ENCODE results near the gene ANKS3.

ANKS3 gene

DNA sequence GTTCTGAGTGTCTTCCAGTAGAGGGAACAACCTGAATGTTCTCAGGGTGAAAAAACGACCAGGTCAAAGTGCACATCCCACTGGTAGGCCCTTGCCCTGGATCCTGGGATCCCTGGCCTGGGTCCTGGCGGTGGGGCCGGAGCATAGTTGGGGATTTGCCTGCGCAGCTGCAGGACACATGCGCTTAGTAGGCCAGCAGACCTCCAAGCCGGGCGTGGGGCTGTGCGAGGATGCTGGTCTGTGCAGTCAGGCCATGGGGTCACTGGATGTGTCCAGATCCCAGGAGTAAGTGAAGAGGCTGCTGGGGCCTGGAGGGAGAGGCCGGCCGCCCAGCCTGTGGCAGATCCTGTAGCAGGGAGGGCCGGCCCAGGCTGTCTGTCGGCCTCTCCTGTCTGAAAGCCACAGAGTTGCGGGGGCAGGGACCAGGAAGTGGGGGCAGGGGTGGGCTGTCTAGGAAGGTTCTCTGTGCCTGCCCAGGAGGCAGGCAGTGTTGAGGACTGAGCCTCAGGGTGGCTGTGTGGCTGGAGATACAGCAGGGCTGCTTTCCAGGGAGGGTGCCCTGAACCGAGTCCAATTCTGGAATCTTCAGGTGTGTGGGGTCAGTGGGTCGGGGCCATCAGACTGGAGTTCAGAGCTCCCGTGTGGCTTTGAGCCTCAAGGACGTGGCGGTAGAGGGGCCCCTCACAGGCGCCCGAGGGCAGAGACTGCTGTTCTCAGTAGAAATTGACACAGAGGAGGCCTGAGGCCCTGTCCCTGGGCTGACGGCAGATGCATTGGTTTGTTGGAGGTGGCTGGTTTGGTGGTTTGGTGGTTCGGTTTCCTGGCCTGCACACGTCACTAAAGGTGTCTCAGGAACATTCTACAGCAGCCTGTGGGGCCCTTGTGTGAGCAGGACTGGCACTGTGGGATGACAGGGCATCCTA lies 57.9 kb downstream of the ANKS3 start:
- no peak overlapping the region for H3K4me3 ChIP-seq (ENCODE audit: low read length)
- TF ChIP-seq, protein P1, sequence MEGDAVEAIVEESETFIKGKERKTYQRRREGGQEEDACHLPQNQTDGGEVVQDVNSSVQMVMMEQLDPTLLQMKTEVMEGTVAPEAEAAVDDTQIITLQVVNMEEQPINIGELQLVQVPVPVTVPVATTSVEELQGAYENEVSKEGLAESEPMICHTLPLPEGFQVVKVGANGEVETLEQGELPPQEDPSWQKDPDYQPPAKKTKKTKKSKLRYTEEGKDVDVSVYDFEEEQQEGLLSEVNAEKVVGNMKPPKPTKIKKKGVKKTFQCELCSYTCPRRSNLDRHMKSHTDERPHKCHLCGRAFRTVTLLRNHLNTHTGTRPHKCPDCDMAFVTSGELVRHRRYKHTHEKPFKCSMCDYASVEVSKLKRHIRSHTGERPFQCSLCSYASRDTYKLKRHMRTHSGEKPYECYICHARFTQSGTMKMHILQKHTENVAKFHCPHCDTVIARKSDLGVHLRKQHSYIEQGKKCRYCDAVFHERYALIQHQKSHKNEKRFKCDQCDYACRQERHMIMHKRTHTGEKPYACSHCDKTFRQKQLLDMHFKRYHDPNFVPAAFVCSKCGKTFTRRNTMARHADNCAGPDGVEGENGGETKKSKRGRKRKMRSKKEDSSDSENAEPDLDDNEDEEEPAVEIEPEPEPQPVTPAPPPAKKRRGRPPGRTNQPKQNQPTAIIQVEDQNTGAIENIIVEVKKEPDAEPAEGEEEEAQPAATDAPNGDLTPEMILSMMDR (conservative IDR thresholded peaks at IDR 0.05; ENCODE audit: low read length) = no peak
- DNase-seq (ENCODE audit: low read depth) = no peak

DNA sequence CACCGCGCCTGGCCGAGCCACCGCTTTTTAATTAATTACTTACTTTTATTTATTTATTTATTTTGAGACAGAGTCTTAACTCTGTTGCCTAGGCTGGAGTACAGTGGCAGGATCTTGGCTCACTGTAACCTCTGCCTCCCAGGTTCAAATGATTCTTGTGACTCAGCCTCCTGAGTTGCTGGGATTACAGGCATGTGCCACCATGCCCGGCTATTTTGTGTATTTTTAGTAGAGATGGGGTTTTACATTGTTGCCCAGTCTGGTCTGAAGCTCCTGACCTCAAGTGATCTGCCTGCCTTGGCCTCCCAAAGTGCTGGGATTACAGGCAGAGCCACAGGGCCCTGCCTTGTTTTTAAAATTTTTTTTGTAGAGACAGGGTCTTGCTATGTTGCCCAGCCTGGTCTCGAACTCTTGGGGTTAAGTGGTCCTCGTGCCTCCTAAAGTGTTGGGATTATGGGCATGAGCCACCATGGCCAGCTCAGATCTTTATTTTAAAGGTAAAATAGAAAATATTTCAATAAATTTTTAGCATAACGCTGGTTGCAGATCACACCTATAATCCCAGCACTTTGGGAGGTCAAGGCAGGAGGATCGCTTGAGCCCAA lies 59.0 kb downstream of the ANKS3 start:
- no peak for DNase-seq (ENCODE audit: low read depth)
- no peak overlapping the region for H3K4me3 ChIP-seq (ENCODE audit: low read length)
- TF ChIP-seq, protein P1 (conservative IDR thresholded peaks at IDR 0.05; ENCODE audit: low read length) = no peak

DNA sequence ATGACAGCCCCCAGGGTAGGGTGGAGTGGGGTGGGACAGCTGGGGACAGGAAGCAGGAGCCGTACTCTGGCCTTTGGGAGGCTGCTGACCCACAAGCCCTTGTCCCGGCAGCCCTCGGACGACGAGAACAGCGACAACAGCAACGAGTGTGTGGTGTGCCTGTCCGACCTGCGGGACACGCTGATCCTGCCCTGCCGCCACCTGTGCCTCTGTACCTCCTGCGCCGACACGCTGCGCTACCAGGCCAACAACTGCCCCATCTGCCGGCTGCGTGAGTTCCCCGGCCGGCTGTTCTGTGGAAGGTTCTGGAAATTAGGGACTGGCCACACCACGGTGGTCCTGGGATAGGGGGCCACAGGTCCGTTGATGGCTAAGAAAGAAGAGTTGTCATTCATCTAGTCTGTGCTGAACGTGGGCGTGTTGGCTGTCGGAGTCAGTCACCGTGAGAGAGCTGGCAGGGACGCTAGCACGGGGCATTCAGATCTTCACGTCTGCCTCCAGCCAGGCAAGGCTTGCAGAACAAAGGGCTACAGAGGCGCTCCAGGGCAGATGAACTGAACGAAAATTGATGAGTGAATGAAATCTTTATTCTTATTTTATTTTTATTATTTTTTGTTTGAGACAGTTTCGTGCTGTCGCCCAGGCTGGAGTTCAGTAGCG lies 60.6 kb downstream of the ANKS3 start:
- no peak for DNase-seq (ENCODE audit: low read depth)
- TF ChIP-seq, protein P1 (conservative IDR thresholded peaks at IDR 0.05; ENCODE audit: low read length) = no peak
- H3K4me3 ChIP-seq (ENCODE audit: low read length) = no peak overlapping the region

DNA sequence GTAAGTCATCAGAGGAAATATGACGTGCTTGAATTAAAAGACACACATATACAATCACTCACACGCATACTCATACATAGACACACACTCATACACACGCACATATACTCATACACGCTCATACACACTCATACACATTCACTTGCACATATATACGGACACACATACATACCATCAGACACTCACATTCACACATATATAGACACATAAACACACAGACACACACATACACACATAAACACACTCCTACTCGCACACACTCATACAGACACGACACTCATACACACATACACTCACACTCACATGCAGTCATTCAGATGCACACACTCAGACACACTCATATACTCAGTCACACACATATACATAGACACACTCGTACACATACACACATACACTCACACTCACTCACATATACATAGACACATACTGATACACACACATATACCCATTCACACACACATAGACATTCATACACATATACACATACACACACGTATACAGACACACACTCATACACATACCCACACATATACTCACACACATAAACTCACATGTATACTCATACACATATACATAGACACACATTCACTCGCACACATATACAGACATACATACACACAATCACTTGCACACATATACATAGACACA lies 65.6 kb downstream of the ANKS3 start:
- no peak for DNase-seq (ENCODE audit: low read depth)
- TF ChIP-seq, protein P1 (conservative IDR thresholded peaks at IDR 0.05; ENCODE audit: low read length) = no peak

DNA sequence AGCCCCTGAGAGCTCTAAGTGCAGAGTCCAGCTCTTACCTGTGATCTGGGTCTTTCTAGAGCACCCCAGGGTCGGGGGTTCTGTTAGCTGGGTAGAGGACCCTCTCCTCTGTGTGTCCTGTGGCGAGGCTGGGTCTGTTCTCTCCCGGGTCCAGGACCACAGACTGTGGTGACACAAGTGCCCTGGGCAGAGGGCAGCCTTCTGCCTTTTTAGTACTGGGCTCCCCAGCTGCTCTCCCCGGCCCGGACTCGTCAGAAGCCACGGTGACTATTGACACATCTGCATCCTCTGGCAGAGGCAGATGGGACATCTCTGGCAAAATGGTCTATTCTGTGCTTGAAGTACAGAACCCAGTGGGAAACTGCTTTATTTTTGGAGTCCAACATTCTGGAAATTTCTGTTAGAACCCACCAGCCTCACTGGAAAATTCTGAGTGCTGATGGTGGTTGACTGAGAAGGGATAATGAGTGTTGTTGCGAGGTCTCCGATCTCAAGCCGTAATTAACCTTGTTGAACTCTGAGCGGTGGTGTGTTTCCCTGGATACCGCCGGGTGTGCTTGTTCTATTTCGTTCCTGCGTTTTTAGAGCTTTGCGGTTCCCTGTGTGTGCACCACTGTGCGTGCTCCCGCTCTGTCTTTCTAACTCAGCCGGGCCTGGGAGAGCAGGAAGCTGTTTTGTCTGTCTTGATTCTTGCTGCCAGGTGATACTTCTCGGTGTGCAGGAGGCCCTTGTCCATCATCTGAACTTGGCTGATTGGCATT lies 66.7 kb downstream of the ANKS3 start:
- no peak for DNase-seq (ENCODE audit: low read depth)
- TF ChIP-seq, protein P1 (conservative IDR thresholded peaks at IDR 0.05; ENCODE audit: low read length) = no peak
- H3K4me3 ChIP-seq (ENCODE audit: low read length) = no peak overlapping the region

More for the DNA sequence above, 65.6 kb downstream of the ANKS3 start:
- H3K4me3 ChIP-seq (ENCODE audit: low read length) = no peak overlapping the region

DNA sequence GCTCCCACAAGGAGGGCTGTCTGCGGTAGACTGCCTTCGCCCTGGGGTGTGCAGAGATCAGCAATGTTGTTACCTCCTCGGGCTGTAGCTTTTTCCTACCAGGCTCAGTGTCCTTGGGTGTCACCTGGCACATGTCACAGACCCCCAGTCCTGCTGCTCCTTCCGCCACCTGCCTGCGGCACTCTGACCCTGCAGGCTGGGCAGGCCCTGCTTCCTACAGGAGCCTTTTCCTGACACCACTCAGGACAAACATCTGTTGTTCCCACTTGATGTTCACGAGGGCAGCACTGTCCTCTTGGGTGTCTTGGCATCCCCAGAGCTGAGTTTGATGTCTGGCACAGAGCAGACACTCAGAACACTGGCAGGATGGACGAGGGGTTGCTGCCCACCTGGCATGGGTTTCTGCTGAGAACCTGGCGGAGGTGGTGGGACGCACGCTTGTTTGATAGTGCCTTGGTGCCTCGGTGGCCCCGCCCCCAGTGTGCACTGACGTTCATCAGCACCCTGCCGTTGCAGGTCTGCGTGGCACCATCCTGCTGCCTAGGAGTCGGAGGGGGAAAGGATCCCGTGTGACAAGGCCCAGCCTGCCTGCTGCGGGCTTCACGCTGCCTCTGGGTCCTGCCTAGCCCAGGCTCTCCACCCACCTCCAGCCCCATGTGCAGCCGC lies 67.4 kb downstream of the ANKS3 start:
- no peak for DNase-seq (ENCODE audit: low read depth)
- H3K4me3 ChIP-seq (ENCODE audit: low read length) = no peak overlapping the region
- TF ChIP-seq, protein P1 (conservative IDR thresholded peaks at IDR 0.05; ENCODE audit: low read length) = no peak

All from AG10803 (cell line).